ENCODE measurements around the gene ANKRD65.

DNA sequence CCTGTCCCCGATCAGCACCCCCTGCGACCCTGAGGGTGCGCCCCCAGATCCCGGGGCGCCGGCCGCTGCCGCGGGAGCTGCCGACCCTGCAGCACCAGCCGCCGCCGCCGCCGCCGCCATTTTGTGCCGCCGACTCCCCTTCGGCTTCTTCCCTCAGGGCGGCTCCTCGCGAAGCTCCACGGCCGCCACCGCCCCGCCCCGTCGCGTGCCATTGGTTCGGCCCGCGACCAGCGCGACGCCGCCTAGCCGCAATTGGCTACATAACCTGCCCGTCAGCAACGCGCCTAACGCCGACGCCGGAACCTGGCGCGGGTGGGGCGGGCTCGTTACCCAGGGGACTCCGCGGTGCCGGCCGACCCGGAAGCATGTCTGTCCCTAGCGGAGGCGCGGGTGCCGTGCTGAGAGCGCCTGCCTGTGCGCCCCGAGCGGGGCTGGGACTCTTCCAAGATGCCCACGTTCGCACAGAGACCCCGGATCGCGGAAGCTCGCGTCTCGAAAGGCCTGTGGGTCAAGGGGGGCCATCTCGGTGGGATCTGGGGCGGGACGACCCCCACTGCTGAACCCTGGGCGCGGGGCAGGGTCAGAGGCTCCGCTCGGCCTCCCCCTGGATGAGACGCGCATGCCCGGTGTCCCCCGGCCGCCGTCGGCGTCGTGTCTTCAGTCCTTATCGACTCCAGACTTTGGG is 21.7 kb downstream of the ANKRD65 start, which contains the start of gene CCNL2:
- peak; percentile 75 for TF ChIP-seq POLR2A (IDR thresholded peaks at IDR 0.05; ENCODE audit: low read length)
- no peak for TF ChIP-seq GATA1 (IDR thresholded peaks at IDR 0.05; ENCODE audit: low read depth, low read length)

Data from erythroblast (primary cell).